Fibroblast of lung (primary cell): ENCODE results near the gene DNAJB12. TPM values are rescaled to one million over a fixed set of nuclear protein-coding genes. Genes with fewer than 3 reads are reported as not detected.
"Not testable (repeated sequence)": the region's sequence is repeated elsewhere in the genome, so short reads cannot be mapped to it uniquely, and the experiment has no call there.

Experiments
- DNase-seq, 2 donors: peaks; one replicate each; pipeline versions ENCODE4 v3.0.0 to v3.0.0-alpha.2; 2010; ENCODE audit warnings: low read depth in 2 of 2
- H2AFZ ChIP-seq: 2 replicates; pipeline ENCODE4 v1.5.1; 2012; ENCODE audit warnings: low read length, control low read depth, inconsistent platforms
- H3K27ac ChIP-seq: 2 replicates; pipeline ENCODE4 v1.5.1; 2011; ENCODE audit warnings: low read length, control low read depth; ENCODE audit not compliant: insufficient read depth
- H3K27me3 ChIP-seq: 2 replicates; pipeline ENCODE4 v1.5.1; 2011; ENCODE audit warnings: mild to moderate bottlenecking, low read length; ENCODE audit not compliant: control insufficient read depth, insufficient read depth
- H3K36me3 ChIP-seq: 2 replicates; pipeline ENCODE4 v1.5.1; 2011; ENCODE audit warnings: low read length; ENCODE audit not compliant: control insufficient read depth, insufficient read depth
- H3K4me1 ChIP-seq: 2 replicates; pipeline ENCODE4 v1.5.1; 2011; ENCODE audit warnings: low read length; ENCODE audit not compliant: control insufficient read depth, insufficient read depth; ENCODE audit errors: extremely low read depth
- H3K4me2 ChIP-seq: 2 replicates; pipeline ENCODE4 v1.5.1; 2011; ENCODE audit warnings: low read length, control low read depth; ENCODE audit not compliant: insufficient read depth; ENCODE audit errors: extremely low read depth
- H3K4me3 ChIP-seq, 4 experiments: fragments of 200-600 bp in 1 of 4; sonication (generic) in 1 of 4; replicated peaks in 1 of 4; 2 replicates each; pipeline ENCODE4 v1.5.1; 2011 to 2016; ENCODE audit warnings: low read length in 4 of 4, low read depth in 3 of 4, mild to moderate bottlenecking in 3 of 4, control low read depth in 2 of 4, inconsistent platforms in 1 of 4, mixed read lengths in 1 of 4; ENCODE audit not compliant: insufficient read depth in 1 of 4; ENCODE audit errors: control extremely low read depth in 1 of 4
- H3K79me2 ChIP-seq: 2 replicates; pipeline ENCODE4 v1.5.1; 2012; ENCODE audit warnings: mild to moderate bottlenecking, low read length, inconsistent platforms; ENCODE audit not compliant: control insufficient read depth, insufficient read depth
- H3K9ac ChIP-seq: 2 replicates; pipeline ENCODE4 v1.5.1; 2011; ENCODE audit warnings: mild to moderate bottlenecking, low read length, control low read depth; ENCODE audit not compliant: insufficient read depth
- H3K9me3 ChIP-seq: 2 replicates; pipeline ENCODE4 v1.5.1; 2012; ENCODE audit warnings: low read depth, low read length; ENCODE audit not compliant: control insufficient read depth, insufficient read depth
- H4K20me1 ChIP-seq: 2 replicates; pipeline ENCODE4 v1.5.1; 2011; ENCODE audit warnings: low read length; ENCODE audit not compliant: control insufficient read depth, insufficient read depth; ENCODE audit errors: extremely low read depth
- CTCF ChIP-seq, 2 donors: IDR thresholded peaks in 1 of 2; conservative IDR thresholded peaks in 1 of 2; 1 replicate in 1 of 2; 2 replicates in 1 of 2; pipeline ENCODE4 v1.5.1; 2011 to 2012; ENCODE audit warnings: low read length in 2 of 2, control low read depth in 1 of 2, inconsistent platforms in 1 of 2, low read depth in 1 of 2, mild to moderate bottlenecking in 1 of 2
- EZH2 ChIP-seq: IDR thresholded peaks from 2 replicates; pipeline ENCODE4 v1.5.1; 2012; ENCODE audit warnings: low read length, control low read depth, mild to moderate bottlenecking; ENCODE audit errors: missing control alignments
- polyA plus RNA-seq, 2 donors: library from polyadenylated mRNA; depleted of rRNA in 1 of 2; stranded (reverse) in 1 of 2; unstranded in 1 of 2; fragments of >200 nt; gene quantifications; 2 replicates each; pipeline ENCODE4 v1.2.1, GENCODE V29; 2011 to 2012; ENCODE audit warnings: missing spikeins in 1 of 2
- total RNA-seq: library from RNA; depleted of rRNA; stranded (reverse); fragments of >200 nt; gene quantifications from 2 replicates; pipeline ENCODE4 v1.2.1, GENCODE V29; 2014

Gene DNAJB12
- total and polyA plus RNA-seq, 2 donors (not counting 1 experiment from before 2014, with no cell fraction given) = 17.2 to 26.3 TPM

- Histone ChIP-seq H3K27me3 (no peaks in the 10 kb centered on the region), H3K27ac (peak overlapping the region; percentile 96), H3K9me3 (no peaks in the 10 kb centered on the region), H3K4me2 (peak overlapping the region; percentile 72), H3K9ac (peak overlapping the region; percentile 88), H2AFZ (peak overlapping the region; percentile 75), H4K20me1 (no peaks in the 10 kb centered on the region), H3K4me1 (peaks cover 11% of the 10 kb centered on the region), H3K36me3 (no peaks in the 10 kb centered on the region), H3K4me3 (peak overlapping the region; percentile 44 to 59 (median 52)), H3K79me2 (no peaks in the 10 kb centered on the region)
- peak; percentile 97 to 99 for DNase-seq
- TF ChIP-seq CTCF (conservative IDR thresholded peaks at IDR 0.05 in 1 of 2, IDR thresholded peaks at IDR 0.05 in 1 of 2; ENCODE audit: low read depth in 1 of 2, low read length in 2 of 2) (no peak), EZH2 (no peak)
Measured at GRCh38 chr10:72297805-72298591, 56.7 kb downstream of the DNAJB12 start.

- peak overlapping the region; percentile 72 for H3K4me2 ChIP-seq
- peak overlapping the region; percentile 44 to 59 (median 52) for H3K4me3 ChIP-seq
- peak; percentile 88 to 97 for DNase-seq
- peak overlapping the region; percentile 96 for H3K27ac ChIP-seq
- H3K4me1 ChIP-seq = peaks cover 11% of the 10 kb centered on the region
- H3K27me3 ChIP-seq = no peaks in the 10 kb centered on the region
- H3K9ac ChIP-seq = peak overlapping the region; percentile 88
- no peaks in the 10 kb centered on the region for H3K79me2 ChIP-seq
- no peaks in the 10 kb centered on the region for H3K36me3 ChIP-seq
- H4K20me1 ChIP-seq = no peaks in the 10 kb centered on the region
- H2AFZ ChIP-seq = peak overlapping the region; percentile 16
- TF ChIP-seq EZH2 (no peak), CTCF (conservative IDR thresholded peaks at IDR 0.05 in 1 of 2, IDR thresholded peaks at IDR 0.05 in 1 of 2; ENCODE audit: low read depth in 1 of 2, low read length in 2 of 2) (no peak)
- H3K9me3 ChIP-seq = no peaks in the 10 kb centered on the region
Measured at GRCh38 chr10:72297281-72297804, 57.4 kb downstream of the DNAJB12 start.

- H3K27me3 ChIP-seq, H4K20me1 ChIP-seq, H3K9me3 ChIP-seq, DNase-seq, H2AFZ ChIP-seq, H3K36me3 ChIP-seq, H3K79me2 ChIP-seq: not testable (repeated sequence)
- Histone ChIP-seq H3K4me2 (peak overlapping the region; percentile 72), H3K27ac (peak overlapping the region; percentile 96), H3K4me1 (peaks cover 11% of the 10 kb centered on the region), H3K9ac (peak overlapping the region; percentile 88), H3K4me3 (peak overlapping the region in 1 of 4 experiments; percentile 57)
Measured at GRCh38 chr10:72296829-72297280, 57.9 kb downstream of the DNAJB12 start.
